ENCODE data around the gene C5orf63.

DNA sequence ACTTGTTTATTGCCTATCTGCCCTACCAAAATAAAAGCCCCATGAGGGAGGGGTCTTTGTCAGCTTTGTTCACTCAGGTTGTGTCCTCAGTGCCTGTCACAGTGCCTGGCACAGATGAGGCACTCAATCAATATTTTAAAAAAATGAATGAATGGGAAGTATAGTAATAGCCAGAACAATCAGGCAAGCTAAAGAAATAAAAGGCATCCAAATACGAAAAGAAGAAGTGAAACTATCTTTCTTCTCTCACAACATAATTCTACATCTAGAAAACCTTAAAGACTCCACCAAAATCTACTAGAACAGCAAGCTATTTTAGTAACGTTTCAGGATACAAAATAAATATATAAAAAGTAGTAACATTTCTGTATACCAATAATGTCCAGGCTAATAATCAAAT is 37.8 kb upstream of the C5orf63 start:
- TF ChIP-seq, protein P1, sequence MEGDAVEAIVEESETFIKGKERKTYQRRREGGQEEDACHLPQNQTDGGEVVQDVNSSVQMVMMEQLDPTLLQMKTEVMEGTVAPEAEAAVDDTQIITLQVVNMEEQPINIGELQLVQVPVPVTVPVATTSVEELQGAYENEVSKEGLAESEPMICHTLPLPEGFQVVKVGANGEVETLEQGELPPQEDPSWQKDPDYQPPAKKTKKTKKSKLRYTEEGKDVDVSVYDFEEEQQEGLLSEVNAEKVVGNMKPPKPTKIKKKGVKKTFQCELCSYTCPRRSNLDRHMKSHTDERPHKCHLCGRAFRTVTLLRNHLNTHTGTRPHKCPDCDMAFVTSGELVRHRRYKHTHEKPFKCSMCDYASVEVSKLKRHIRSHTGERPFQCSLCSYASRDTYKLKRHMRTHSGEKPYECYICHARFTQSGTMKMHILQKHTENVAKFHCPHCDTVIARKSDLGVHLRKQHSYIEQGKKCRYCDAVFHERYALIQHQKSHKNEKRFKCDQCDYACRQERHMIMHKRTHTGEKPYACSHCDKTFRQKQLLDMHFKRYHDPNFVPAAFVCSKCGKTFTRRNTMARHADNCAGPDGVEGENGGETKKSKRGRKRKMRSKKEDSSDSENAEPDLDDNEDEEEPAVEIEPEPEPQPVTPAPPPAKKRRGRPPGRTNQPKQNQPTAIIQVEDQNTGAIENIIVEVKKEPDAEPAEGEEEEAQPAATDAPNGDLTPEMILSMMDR (IDR thresholded peaks at IDR 0.05), result no peak
- no peak for TF ChIP-seq POLR2AphosphoS5 (IDR thresholded peaks at IDR 0.05)
- TF ChIP-seq POLR2A (IDR thresholded peaks at IDR 0.05), result no peak

All from breast epithelium (tissue), 3 donors.